HG03378 (cell line): ENCODE measurements around the gene SLC35F1.

Source experiments
- ATAC-seq: cut with Tn5 transposase; IDR thresholded peaks from one replicate; pipeline ENCODE4 v1.9.1; 2021; ENCODE audit warnings: mild to moderate bottlenecking, moderate library complexity; ENCODE audit not compliant: unreplicated experiment

Gene SLC35F1

DNA sequence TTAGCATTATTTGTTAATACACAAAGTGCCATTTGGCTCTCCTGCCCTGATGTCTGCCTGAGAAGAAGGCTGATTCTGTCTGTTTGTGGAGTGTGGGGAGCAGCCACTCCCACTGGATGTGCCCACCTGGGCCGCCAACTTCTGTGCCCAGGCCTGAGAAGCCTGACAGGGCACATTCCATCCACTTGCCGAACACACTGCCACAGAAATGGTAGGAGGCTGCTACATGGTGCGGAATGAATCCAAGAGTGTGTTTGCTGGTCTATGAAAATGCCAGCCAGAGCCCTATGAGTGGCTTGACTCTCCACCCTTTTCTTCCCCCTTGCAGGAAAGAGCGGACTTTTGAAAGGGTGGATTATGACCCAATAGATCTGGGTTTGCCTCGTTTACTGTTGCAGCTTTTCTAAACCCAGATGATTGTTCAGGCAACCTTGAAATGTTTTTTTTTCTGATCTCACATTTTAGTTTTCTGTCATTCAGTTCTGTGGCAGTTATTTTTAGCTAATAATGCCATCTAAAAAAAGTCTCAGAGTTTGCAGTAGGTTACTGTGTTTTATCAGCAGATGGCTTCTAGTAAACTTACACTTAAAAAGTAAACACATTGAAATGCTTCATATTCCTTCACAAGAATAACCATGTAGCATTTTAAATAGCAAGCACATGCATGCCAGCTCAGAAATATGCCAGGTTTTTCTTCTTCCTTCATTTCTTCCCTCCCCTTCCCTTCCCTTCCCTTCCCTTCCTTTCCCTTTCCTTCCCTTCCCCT lies 196.5 kb downstream of the SLC35F1 start:
- no peak for ATAC-seq

GRCh38 chr6:118122161-118122725 lies 215.2 kb downstream of the SLC35F1 start:
- ATAC-seq, result no peak

- ATAC-seq, result no peak
These were observed 215.7 kb downstream of the SLC35F1 start for GRCh38 chr6:118122801-118123200.

- no peak for ATAC-seq
These were observed 216.5 kb downstream of the SLC35F1 start for GRCh38 chr6:118123503-118124037.

- ATAC-seq, result no peak
These were observed 217.8 kb downstream of the SLC35F1 start for GRCh38 chr6:118124851-118125250.

GRCh38 chr6:118128755-118129154 lies 221.7 kb downstream of the SLC35F1 start:
- ATAC-seq, result no peak

DNA sequence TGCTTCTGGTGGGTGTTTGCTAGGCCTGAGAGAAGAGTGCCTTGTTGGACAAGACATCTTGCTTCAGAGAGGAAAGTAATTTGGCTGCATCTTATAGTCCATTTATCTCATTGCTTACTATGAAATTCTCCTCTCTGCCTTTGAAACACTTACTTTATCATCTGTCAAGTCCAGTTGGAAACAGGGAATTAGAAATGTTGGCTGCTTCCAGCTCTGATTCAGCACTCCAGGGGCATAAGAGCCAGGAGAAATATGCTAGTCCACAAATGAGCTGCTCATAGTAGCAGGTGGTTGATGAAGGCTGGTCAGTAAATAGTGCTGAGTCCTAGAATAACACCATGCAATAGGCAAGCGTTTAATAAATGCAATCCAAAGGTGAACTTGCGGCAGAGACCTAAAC lies 227.1 kb downstream of the SLC35F1 start:
- no peak for ATAC-seq

- ATAC-seq, result no peak
These were observed 227.7 kb downstream of the SLC35F1 start for GRCh38 chr6:118134736-118135135.

- ATAC-seq, result no peak
These were observed 228.3 kb downstream of the SLC35F1 start for GRCh38 chr6:118135371-118135770.

DNA sequence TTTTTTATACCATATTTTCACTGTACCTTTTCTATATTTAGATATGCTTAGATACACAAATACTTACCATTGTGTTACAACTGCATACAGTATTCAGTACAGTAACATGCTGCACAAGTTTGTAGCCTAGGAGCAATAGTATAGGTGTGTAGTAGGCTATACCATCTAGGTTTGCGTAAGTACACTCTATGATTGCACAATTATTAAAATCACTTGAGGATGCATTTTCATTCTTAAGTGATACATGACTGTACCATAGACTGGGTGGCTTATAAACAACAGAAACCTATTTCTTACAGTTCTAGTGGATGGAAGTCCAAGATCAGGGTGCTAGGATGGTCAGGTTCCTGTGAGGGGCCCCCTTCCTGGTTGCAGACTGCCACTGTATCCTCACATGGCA lies 234.1 kb downstream of the SLC35F1 start:
- ATAC-seq, result no peak

DNA sequence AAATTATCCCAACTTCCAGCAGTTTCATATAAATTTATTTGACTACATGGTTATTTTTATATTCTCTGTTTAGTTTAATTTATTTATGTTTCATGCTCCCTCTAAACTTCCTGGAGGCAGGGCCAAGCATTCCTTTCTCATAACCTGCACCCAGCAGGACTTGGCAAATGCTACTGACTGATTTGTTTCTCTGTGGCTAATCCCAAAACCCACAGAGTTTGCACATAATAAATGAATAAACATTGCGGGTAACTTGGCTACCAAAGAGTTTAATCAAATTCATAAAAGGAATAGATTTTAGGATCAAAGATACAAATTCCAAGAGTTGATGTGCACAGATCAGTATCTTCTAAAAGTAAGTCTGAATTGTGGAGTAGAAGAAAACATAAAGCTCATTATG lies 239.5 kb downstream of the SLC35F1 start:
- ATAC-seq, result no peak

DNA sequence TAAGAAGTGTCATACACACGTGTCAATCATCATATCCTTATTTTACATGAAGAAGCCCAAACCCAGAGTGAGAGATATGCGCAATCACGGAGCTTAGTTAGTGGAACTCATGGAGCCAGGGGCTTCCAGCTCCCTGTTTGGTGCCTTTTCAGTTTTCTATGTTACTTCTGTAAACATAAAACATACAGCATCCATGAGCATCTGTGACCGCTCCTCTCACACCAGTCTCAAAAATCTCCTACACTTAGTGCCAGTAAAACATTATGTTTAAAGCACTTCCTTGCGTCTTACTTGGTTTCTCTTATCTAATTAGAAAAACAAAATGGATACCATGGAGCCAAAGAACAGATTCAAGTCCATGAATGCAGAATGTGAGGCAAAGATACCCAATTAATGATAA lies 240.4 kb downstream of the SLC35F1 start:
- ATAC-seq, result no peak

DNA sequence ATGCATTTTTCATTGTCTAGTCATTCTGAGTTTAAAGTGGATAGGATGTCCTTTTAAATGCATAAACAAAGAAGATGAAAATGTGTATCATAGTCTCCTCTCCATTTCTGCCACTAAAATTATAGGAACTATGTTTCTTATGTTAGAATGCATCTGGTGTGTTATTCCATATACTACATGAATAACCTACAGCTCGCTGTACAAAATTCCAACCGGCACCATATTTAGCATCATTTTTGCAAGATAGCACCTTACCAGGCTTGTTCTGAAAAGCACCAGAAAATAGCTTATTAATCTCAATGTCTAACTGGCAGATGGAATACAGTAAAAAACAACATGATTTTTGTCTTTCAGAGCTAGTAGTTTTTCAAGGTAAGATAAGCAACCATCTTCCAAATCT lies 241.5 kb downstream of the SLC35F1 start:
- no peak for ATAC-seq

- no peak for ATAC-seq
These were observed 245.5 kb downstream of the SLC35F1 start for GRCh38 chr6:118152524-118152923.

GRCh38 chr6:118161343-118161742 lies 254.3 kb downstream of the SLC35F1 start:
- no peak for ATAC-seq

DNA sequence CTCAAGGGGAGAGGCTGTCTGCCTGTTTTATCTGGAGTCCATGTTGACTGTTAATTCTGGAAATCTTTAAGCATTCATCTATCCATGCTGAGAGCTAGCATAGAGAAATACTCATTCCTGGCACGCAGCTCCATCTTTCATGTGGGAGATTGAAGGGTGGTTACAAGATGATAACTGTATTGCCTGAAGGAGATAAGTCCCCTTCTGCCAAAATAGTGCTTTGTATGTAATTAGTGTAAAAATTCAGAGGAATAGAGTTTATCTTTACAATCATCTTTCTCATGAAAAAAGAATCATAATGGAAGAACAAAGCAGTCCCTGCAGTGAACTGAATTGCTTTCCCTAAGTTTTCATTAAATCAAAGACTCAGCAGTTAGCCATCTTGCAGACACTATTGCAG lies 256.5 kb downstream of the SLC35F1 start:
- no peak for ATAC-seq

DNA sequence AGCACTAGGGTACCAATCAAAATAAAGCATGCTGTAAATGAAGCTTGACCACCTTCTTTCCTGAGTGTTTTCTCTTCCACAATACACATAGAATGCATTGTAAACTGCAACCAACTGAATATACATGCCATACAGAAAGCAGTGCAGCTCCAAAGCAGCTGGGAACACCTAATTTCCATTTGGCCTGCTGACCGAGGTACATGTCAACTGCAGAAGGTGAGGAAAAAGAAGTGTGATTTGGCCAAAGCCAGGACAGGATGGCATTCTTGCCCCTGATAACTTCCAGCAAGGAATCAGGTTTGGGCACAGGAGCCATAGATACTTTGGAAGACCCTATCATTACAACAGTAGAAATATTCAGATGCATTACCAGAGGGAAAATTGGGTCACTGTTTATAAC lies 258.4 kb downstream of the SLC35F1 start:
- no peak for ATAC-seq

DNA sequence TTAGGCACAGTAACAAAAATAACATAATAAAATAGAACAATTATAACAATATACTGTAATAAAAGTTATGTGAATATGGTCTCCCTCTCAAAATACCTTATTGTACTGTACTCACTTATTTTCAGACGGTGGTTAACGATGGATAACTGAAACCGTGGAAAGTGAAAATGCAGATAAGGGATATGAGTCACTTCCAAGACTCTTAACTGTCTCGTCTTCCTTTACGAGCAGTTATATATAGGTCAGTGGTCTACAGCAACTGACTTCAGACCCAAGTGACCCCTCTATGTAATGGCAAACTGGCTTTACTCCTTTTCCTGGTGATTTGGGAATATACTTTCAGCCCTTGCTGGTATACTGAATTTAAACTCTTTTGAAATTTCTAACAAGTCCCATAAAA lies 261.4 kb downstream of the SLC35F1 start:
- ATAC-seq, result no peak

DNA sequence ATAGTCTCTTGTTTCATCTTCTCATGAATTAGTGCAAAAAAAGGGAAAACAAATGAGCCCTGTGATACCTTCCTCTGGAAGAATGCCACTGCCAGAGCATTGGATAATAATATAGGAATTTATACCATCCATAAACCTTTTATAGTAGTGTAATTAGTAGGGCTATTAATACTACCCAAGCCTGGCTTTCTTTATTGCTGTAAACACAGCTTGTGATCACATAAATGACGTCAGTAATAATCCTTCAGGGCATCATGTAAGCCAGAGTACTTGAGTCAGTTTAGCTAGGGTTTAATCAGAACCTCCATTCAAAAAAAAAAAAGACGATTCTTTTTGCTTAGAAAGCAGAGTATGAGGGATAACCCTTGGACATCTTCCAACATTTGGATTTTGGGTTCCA lies 264.8 kb downstream of the SLC35F1 start:
- ATAC-seq, result no peak

GRCh38 chr6:118174071-118174470 lies 267.0 kb downstream of the SLC35F1 start:
- ATAC-seq, result no peak

GRCh38 chr6:118177720-118178119 lies 270.7 kb downstream of the SLC35F1 start:
- no peak for ATAC-seq

DNA sequence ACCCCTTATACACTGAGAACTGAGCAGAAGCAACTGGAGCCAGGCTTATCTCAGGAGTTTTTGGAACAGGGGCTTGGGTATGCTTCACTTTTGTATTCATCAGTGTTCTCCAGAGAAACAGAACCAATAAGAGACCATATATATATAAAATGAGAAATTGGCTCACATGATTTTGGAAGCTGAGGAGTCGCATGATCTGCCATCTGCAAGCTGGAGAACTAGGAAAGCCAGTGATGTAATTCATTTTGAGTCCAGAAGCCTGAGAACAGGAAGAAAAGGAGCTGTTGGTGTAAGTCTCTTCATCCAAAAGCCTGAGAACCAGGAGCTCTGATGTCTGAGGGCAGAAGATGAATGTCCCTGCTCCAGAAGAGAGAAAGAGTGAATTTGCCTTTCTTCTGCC lies 272.0 kb downstream of the SLC35F1 start:
- ATAC-seq, result no peak
